ENCODE measurements around the gene FRMPD2. TPM values are rescaled to one million over a fixed set of nuclear protein-coding genes. Genes with fewer than 3 reads are reported as not detected.

The FRMPD2 gene
- total and polyA plus RNA-seq, 2 experiments from 2014 or later = 0.10 to 0.30 TPM

GRCh38 chr10:48302515-48303476, 28.3 kb upstream of the FRMPD2 start:
- Histone ChIP-seq H3K9me3 (ENCODE audit: low read depth) (no peaks in the 10 kb centered on the region), H3K79me2 (peaks cover 7% of the 10 kb centered on the region), H3K4me2 (no peak overlapping the region), H3K27ac (no peak overlapping the region), H3K4me1 (ENCODE audit: insufficient read depth) (peaks cover 1% of the 10 kb centered on the region), H4K20me1 (ENCODE audit: insufficient read depth, poor library complexity, severe bottlenecking) (peaks cover 5% of the 10 kb centered on the region), H3K36me3 (replicated peaks; ENCODE audit: insufficient read depth, low read depth) (no peaks in the 10 kb centered on the region), H2AFZ (no peak overlapping the region), H3K4me3 (no peak overlapping the region), H3K9me2 (replicated peaks; ENCODE audit: insufficient read depth) (no peaks in the 10 kb centered on the region), H3K27me3 (no peaks in the 10 kb centered on the region)
- DNase-seq (ENCODE audit: low spot score) = no peak
- TF ChIP-seq EZH2phosphoT487 (IDR thresholded peaks at IDR 0.05; ENCODE audit: low read depth, severe bottlenecking, unreplicated experiment) (no peak), EZH2 (IDR thresholded peaks at IDR 0.05; ENCODE audit: borderline replicate concordance) (no peak), CTCF (IDR thresholded peaks at IDR 0.05; ENCODE audit: poor library complexity) (no peak)
- WGBS (ENCODE audit: low lambda C conversion rate, missing lambda C conversion rate) = 84% methylated on average over 8 of the region's 8 CpGs

GRCh38 chr10:48300556-48300955, 26.1 kb upstream of the FRMPD2 start:
- H3K4me1 ChIP-seq (ENCODE audit: insufficient read depth) = no peaks in the 10 kb centered on the region
- no peak overlapping the region for H2AFZ ChIP-seq
- no peaks in the 10 kb centered on the region for H3K79me2 ChIP-seq
- no peaks in the 10 kb centered on the region for H3K27me3 ChIP-seq
- no peak overlapping the region for H3K4me3 ChIP-seq
- no peaks in the 10 kb centered on the region for H3K36me3 ChIP-seq (replicated peaks; ENCODE audit: insufficient read depth, low read depth)
- H4K20me1 ChIP-seq (ENCODE audit: insufficient read depth, poor library complexity, severe bottlenecking) = no peaks in the 10 kb centered on the region
- H3K4me2 ChIP-seq = no peak overlapping the region
- no peak overlapping the region for H3K27ac ChIP-seq
- WGBS (ENCODE audit: low lambda C conversion rate, missing lambda C conversion rate) = 77% methylated on average over 2 of the region's 2 CpGs
- no peak for DNase-seq (ENCODE audit: low spot score)
- no peaks in the 10 kb centered on the region for H3K9me3 ChIP-seq (ENCODE audit: low read depth)
- no peak for TF ChIP-seq EZH2phosphoT487 (IDR thresholded peaks at IDR 0.05; ENCODE audit: low read depth, severe bottlenecking, unreplicated experiment)
- no peak for TF ChIP-seq EZH2 (IDR thresholded peaks at IDR 0.05; ENCODE audit: borderline replicate concordance)
- TF ChIP-seq CTCF (IDR thresholded peaks at IDR 0.05; ENCODE audit: poor library complexity) = no peak
- no peaks in the 10 kb centered on the region for H3K9me2 ChIP-seq (replicated peaks; ENCODE audit: insufficient read depth)

- H3K27ac ChIP-seq = no peak overlapping the region
- no peaks in the 10 kb centered on the region for H3K9me2 ChIP-seq (replicated peaks; ENCODE audit: insufficient read depth)
- H3K4me1 ChIP-seq (ENCODE audit: insufficient read depth) = no peaks in the 10 kb centered on the region
- H3K36me3 ChIP-seq (replicated peaks; ENCODE audit: insufficient read depth, low read depth) = no peaks in the 10 kb centered on the region
- H2AFZ ChIP-seq = no peak overlapping the region
- no peaks in the 10 kb centered on the region for H3K9me3 ChIP-seq (ENCODE audit: low read depth)
- H3K79me2 ChIP-seq = no peaks in the 10 kb centered on the region
- no peaks in the 10 kb centered on the region for H3K27me3 ChIP-seq
- DNase-seq (ENCODE audit: low spot score) = no peak
- H3K4me2 ChIP-seq = no peak overlapping the region
- H3K4me3 ChIP-seq = no peak overlapping the region
- 0% methylated on average over 1 of the region's 1 CpG for WGBS (ENCODE audit: low lambda C conversion rate, missing lambda C conversion rate)
- no peaks in the 10 kb centered on the region for H4K20me1 ChIP-seq (ENCODE audit: insufficient read depth, poor library complexity, severe bottlenecking)
- TF ChIP-seq EZH2 (IDR thresholded peaks at IDR 0.05; ENCODE audit: borderline replicate concordance) (no peak), EZH2phosphoT487 (IDR thresholded peaks at IDR 0.05; ENCODE audit: low read depth, severe bottlenecking, unreplicated experiment) (no peak), CTCF (IDR thresholded peaks at IDR 0.05; ENCODE audit: poor library complexity) (no peak)
Measured at GRCh38 chr10:48299692-48300091, 25.2 kb upstream of the FRMPD2 start.

All from hepatocyte (in vitro differentiated cells).